ENCODE data around the gene TAS2R31. TPM values are rescaled to one million over a fixed set of nuclear protein-coding genes. Genes with fewer than 3 reads are reported as not detected.

The TAS2R31 gene
- total and polyA plus RNA-seq, 2 of the 13 experiments (the other 11 are each of a cell fraction or from before 2014, with no cell fraction given): 0.96 to 6.5 TPM

- Histone ChIP-seq H3K36me3 (replicated peaks in 1 of 2; ENCODE audit: control insufficient read depth in 1 of 2, insufficient read depth in 2 of 2, low read length in 2 of 2) (no peaks in the 10 kb centered on the region), H3K9ac (ENCODE audit: insufficient read depth, low read depth, low read length) (no peak overlapping the region), H3K4me2 (ENCODE audit: low read depth, low read length) (no peak overlapping the region), H4K20me1 (ENCODE audit: insufficient read depth, low read length) (no peaks in the 10 kb centered on the region), H3K27ac (ENCODE audit: extremely low read length, insufficient read depth, low read length) (no peak overlapping the region), H2AFZ (ENCODE audit: low read length) (no peak overlapping the region), H3K4me1 (ENCODE audit: insufficient read depth, low read length) (no peaks in the 10 kb centered on the region), H3K9me3 (ENCODE audit: low read length) (peaks cover 9% of the 10 kb centered on the region), H3K27me3 (ENCODE audit: control insufficient read depth in 1 of 2, insufficient read depth in 2 of 2, low read length in 2 of 2) (no peaks in the 10 kb centered on the region), H3K79me2 (ENCODE audit: insufficient read depth, low read length) (no peaks in the 10 kb centered on the region), H3K4me3 (replicated peaks in 1 of 3; ENCODE audit: insufficient read depth in 1 of 3, low read depth in 2 of 3, low read length in 3 of 3) (no peak overlapping the region)
- in situ Hi-C loops (cut with HindIII; ENCODE audit: extremely low pct_ligation_motif_present, low pct_unique_long_range_greater_than_20kb) (no loop called here), intact Hi-C loops (cut with micrococcal nuclease; ENCODE audit: unreplicated experiment) (no loop called here)
- BruUV-seq (replicated peaks): no TSS peak
- CTCF ChIA-PET (ENCODE audit: low intra/inter-chr PET ratio, low total read pairs): no interaction called here
- 95% methylated on average over 1 of the region's 1 CpG for WGBS (ENCODE audit: low lambda C conversion rate)
- DNase-seq (ENCODE audit: low spot score): no peak
- POLR2A ChIA-PET: no interaction called here
- no peak for FAIRE-seq
- ATAC-seq: no peak
- TF ChIP-seq ZNF879 (CRISPR knock-in tag; IDR thresholded peaks at IDR 0.05): no peak
- no peak for TF ChIP-seq SSRP1 (CRISPR knock-in tag; IDR thresholded peaks at IDR 0.05)
- no peak for TF ChIP-seq ATF3 (CRISPR knock-in tag; IDR thresholded peaks at IDR 0.05)
- no peak for TF ChIP-seq MLX (CRISPR knock-in tag; IDR thresholded peaks at IDR 0.05)
- TF ChIP-seq ZNF430 (CRISPR knock-in tag; IDR thresholded peaks at IDR 0.05): no peak
- no peak for TF ChIP-seq NFYB (CRISPR knock-in tag; IDR thresholded peaks at IDR 0.05)
- TF ChIP-seq HINFP (CRISPR knock-in tag; IDR thresholded peaks at IDR 0.05; ENCODE audit: low read depth): no peak
- TF ChIP-seq SALL1 (CRISPR knock-in tag; IDR thresholded peaks at IDR 0.05): no peak
- no peak for TF ChIP-seq SKIL (CRISPR knock-in tag; IDR thresholded peaks at IDR 0.05; ENCODE audit: borderline replicate concordance)
- no peak for TF ChIP-seq SP5 (CRISPR knock-in tag; IDR thresholded peaks at IDR 0.05; ENCODE audit: borderline replicate concordance, low read depth)
- TF ChIP-seq ZMAT5 (CRISPR knock-in tag; IDR thresholded peaks at IDR 0.05; ENCODE audit: borderline replicate concordance, low read depth): no peak
- no peak for TF ChIP-seq TEAD2 (CRISPR knock-in tag; IDR thresholded peaks at IDR 0.05)
- TF ChIP-seq ZNF580 (CRISPR knock-in tag; IDR thresholded peaks at IDR 0.05; ENCODE audit: borderline replicate concordance, low read depth): no peak
- no peak for TF ChIP-seq ZBTB26 (CRISPR knock-in tag; IDR thresholded peaks at IDR 0.05; ENCODE audit: borderline replicate concordance)
Observed at GRCh38 chr12:11078246-11078645, 47.0 kb upstream of the TAS2R31 start.
